GM19099 (cell line): ENCODE measurements around the gene FBXL22.

ENCODE experiments used
- POLR2A ChIP-seq: IDR thresholded peaks from 3 replicates; pipeline ENCODE4 v1.6.1; 2011; ENCODE audit warnings: low read depth; ENCODE audit not compliant: insufficient read length; ENCODE audit errors: extremely low read depth

The FBXL22 gene, protein sequence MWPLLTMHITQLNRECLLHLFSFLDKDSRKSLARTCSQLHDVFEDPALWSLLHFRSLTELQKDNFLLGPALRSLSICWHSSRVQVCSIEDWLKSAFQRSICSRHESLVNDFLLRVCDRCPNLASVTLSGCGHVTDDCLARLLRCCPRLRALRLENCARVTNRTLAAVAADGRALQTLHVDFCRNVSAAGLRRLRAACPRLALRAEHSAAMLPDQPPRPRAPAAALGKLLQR

DNA sequence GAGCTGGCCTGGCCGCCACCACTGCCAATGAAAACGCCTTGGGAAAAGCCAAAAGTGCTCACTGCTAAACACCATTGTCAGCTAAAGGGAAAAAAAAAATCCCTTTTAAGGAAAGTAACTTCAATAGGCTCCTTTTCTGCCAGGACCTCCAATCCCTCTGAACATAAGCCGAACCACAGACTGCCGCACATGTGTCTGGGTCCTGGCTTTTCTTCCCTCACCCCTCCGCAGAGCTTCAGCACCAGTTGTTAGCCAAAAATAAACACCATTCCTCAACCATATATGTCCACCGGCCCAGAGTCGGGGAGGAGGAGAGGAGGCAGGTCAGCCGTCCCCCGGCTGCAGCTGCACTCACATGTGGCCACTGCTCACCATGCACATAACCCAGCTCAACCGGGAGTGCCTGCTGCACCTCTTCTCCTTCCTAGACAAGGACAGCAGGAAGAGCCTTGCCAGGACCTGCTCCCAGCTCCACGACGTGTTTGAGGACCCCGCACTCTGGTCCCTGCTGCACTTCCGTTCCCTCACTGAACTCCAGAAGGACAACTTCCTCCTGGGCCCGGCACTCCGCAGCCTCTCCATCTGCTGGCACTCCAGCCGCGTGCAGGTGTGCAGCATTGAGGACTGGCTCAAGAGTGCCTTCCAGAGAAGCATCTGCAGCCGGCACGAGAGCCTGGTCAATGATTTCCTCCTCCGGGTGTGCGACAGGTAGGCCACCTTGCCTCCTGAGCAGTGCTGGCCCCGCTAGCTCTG, at the start of gene FBXL22:
Gene FBXL22, plus strand, starts transcription at position 350 of the 753 bp plus-strand sequence. Its CDS starts 6 bp downstream, at position 356.
- TF ChIP-seq POLR2A: no peak

DNA sequence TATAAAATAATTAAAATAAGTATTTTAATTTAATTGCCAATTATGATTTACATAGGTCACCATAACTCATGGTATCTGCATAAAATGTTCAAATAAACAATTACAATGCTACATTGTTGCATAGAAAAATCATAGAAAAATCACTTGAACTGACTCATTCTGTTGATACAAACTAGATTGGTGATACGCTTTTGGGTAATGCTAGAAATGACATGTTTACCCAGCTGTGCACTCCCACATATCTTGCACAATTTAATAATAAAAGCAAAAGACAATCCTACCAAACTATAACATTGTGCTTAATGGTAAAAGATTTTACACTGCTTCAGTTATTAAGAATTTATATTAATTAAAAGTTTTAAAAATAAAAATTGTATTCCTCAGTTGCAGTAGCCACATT, 45.8 kb upstream of the FBXL22 start:
- no peak for TF ChIP-seq POLR2A

DNA sequence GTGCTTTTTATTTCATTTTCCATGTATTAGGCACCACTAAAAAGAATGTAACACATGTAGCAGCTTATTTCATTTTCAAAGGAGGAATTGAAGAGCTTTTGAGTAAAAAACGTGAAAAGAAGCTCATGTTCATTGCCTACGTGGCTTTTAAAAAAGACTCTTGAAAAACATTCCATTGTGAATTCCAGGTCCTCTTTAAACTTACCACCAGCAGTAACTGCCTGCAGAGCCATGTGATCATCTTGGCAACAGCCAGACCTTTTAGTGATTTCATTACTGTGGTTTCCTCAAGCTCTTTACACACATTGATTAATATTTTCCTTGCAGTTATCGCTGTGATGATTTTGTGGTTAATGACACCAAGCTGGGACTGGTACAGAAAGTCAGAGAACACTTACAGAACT, 43.8 kb upstream of the FBXL22 start:
- no peak for TF ChIP-seq POLR2A

DNA sequence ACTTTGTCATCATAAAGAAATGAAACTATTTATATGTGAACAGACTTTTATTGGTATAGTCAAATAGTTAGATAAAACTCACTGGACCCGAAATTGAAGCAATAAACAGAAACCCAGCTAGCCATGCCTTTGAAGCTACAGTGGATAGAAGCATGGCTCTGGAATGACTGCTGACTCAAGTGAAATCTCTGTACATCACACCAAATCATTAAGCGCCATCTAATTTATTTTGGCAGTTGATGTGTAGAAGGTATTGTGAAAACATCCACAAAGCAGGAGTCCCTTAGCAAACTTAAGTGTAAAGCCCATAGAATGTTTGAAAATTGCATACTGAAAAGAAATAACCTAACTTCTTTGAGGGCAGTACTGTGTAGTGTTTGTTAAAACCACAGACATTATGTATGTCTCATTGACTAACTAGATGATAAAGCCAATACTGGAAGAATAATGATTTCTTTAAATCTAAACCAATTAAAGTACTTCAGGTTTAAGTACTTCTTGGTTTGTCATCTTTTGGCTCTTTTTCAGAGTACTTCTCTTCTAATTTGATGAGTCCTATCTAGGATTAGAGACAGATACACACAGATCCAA, 42.8 kb upstream of the FBXL22 start:
- no peak for TF ChIP-seq POLR2A

DNA sequence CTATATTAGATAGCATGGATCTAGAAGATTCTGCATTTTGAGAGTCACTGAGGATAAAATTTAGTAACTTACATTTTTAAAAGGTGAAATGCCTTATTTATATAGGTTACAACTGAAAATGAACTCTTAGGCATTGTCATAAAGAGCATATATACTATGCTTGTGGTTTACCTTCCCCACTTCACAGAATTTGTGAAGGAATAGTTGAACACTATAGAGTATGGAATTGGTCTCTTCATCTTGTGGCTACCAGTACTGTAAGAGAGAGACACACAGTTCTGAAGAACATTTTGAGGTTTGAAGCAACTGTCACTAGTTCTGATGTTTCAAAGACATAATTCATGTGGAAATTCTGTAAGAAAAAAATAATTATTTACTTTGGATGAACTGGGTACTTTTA, 41.7 kb upstream of the FBXL22 start:
- no peak for TF ChIP-seq POLR2A

DNA sequence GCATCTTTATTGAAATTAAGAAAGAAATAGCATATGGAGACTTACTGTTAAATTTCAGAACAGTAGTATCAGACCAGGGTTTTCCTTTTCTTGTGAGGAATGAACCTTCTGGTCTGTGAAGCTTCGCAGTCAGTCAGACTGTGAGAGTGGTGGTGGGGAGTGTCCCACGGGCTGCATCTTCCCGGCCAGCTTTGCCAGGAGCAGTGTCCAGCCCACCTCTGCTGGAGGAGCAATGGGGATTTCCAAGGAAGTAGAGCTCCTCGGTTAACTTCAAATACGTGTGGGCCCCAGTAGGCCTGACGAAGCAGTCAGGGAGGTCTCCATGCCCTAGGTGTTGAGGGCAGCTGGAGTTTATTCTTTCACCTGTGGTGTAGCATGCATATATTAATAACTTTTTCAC, 40.9 kb upstream of the FBXL22 start:
- TF ChIP-seq POLR2A: no peak

DNA sequence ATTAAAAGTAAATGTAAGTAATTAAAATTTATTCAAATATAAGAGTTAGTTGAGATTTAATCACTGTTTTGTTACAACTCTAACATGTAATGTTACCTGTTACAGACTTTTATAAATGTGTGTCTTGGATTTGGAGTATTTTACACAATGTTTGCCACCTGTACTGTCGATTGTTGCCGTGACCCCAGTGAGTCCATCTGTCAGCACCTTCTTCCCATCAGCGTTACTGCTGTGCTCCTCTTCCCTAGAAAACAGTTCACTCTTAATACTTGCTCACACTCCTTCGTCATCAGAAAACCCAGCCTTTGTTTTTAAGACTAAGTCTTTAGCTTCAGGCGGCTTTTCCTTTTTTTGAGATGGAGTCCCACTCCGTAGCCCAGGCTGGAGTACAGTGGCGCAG, 40.5 kb upstream of the FBXL22 start:
- TF ChIP-seq POLR2A: no peak

DNA sequence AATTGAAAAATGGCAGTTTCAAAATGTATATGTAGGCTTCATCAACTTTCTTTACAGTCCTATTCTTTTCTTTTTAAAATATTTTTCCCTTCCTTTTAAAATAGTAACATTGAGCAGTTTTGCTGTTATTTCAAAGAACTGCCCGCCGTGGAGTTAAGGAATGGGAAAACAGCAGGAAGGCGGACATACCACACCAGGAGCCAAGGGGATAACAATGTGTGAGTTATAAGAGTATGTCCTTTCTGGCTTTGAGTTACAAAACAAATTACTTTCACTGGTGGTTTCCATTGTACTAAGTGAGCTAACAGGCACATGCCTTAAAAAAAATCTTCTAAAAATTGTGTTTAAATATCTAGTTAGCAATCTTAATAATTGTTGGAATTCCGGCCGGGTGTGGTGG, 37.4 kb upstream of the FBXL22 start:
- no peak for TF ChIP-seq POLR2A

DNA sequence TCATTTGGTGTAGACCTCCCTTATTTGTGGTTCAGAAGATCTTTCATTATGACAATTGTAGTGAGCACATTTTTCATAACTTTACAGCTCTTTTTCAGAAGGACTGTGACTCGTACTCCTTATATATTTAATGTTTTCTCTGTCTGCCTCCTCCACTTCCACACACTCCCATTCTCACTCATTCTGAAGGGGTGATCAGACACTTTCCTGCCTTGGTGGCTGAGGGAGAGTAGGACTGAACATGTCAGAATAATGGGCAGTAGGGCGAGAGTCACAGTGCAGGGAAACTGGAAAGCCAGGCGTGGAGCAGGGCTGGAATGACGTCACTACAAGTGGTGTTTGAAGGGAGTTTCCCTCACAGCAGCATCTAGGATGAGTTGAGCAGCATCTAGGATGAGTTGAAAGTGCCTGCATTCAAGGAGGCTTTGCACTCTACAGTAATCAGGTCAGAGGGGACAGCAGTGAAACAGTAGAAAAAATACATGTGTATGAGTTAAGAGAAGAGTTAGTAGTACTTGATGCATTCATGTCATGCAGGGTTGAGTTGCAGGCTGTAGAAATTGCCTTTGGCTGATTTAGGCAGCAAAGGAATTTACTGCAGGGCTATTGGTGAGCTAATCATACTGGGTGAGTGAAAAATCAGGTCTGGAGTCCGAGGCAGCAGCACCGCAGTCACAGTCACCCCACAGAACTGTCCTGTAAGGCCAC, 36.3 kb upstream of the FBXL22 start:
- no peak for TF ChIP-seq POLR2A

DNA sequence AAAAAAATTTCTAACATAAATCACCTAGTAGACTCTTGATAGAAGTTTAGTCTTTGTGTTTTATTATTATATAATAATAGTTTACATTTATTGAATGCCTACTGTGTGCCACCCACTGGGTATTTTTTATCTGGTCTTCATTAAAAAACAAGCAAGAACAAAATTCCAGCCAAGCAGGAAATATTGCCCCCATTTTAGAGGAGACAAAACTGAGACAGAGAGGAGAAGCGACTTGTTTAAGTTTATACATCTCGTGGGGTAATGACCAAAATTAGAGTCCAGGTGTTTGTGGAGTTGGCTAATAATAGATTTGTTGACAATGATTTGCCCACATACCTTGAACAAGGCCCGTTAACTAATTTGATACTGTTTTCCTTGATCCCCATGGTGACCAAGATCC, 33.1 kb upstream of the FBXL22 start:
- TF ChIP-seq POLR2A: no peak

DNA sequence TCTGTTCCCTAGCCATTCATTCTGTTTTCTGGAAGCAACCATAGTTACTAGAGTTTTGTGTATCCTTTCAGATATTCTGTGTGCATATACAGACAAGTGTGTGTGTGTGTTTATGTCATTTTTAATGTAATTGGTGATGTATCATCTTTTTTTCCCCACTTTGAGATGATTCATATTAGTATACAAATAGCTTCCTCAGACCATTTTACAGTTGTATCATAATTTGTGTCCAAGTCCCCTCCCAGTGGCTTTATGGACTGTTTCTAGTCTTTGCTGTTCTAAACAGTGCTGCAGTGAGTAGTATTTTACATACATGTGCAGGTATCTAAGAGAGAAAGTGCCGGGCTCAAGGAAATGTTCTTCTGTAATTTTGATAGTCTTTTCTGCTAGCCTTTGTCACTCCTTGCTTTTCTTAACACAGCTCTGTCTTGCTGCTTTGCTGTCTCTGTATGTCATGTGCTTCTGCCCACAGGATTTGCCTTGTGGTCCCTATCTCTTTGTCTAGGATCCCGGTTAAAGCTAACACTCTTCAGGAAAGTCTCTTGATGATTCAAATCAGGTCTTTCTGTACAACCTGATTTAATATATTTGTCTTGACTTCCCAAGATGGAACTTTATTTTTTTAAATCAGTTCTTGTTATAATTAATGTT, 31.5 kb upstream of the FBXL22 start:
- no peak for TF ChIP-seq POLR2A

DNA sequence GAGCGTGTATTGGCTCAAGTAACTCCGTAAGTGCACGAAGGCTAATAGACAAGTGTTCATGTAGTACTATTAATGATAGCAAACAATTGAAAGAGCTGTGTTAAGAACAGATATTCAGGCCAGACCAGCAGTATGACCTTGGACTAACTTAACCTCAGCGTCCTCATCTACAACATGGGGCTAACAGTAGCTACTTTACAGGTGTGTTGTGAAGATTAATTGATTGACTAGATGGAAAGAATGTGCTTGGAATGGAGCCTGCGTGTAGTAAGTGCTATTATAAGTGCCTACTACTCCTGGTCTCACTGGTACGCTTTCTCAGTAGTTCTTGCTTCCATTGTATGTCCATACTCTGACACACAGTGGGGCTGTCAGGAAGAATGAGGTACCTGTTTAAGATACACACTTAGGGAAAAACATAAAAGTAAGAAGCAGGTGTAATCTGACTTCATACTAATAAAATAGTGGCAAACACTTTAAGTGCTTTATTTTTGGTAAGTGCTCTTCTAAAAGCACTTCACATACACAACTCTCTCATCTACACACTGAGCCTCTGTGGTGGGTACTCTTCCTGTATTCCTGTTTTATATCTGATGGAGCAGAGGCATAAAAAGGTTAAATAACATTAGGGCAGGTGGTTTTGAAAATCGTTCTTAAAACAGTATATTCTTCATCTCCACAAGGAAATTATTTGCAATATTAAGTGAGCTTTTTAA, 24.3 kb upstream of the FBXL22 start:
- TF ChIP-seq POLR2A: no peak

DNA sequence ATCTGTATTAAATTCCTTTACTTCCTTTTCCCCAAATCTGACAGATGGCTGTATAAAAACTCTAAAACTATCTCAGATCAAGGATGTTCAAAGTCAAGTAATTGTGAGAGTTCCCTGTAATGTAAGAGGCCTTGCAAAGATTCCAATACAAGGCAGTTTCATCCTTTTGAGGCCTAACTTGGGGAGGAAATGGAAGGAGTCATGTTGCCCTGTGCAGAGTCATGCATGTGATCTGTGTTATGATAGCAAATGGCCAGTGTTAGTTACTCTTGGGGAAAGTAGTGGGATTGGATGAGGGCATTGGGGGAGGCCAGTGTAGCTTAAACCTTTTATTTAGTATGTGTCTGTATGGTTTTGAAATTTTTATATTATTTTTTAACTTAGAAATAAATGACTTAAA, 23.7 kb upstream of the FBXL22 start:
- TF ChIP-seq POLR2A: no peak

DNA sequence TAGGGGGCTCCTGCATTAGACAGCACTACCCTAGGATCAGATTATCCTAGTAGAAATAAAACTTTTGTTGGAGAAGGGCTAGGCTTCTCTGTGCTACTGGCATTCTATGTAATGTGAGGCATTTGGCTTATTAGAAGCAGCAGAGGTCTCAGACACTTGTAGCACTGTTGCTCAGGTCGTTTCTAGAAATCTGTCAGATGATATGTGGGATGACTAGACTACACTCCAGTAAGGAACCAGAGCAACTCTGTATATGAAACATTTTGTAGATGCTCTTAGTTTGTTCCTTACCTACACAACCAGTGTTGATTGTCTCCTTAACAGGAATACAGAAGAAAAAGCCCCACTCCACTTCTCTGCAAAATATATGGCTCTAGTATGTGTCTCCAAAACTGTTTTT, 21.9 kb upstream of the FBXL22 start:
- TF ChIP-seq POLR2A: no peak
